ENCODE results near the gene LRRC9. TPM values are rescaled to one million over a fixed set of nuclear protein-coding genes. Genes with fewer than 3 reads are reported as not detected.

Gene LRRC9
- total and polyA plus RNA-seq, 11 donors, result 0.01 to 0.66 (median 0.48) TPM; not detected in 7

GRCh38 chr14:59913187-59913586, 6.8 kb upstream of the LRRC9 start:
- Histone ChIP-seq H3K27ac (no peak overlapping the region), H3K27me3 (peaks cover 0 to 39% (median 7%) of the 10 kb centered on the region in 9 donors), H3K36me3 (no peaks in the 10 kb centered on the region), H3K9me3 (no peaks in the 10 kb centered on the region), H3K4me1 (no peaks in the 10 kb centered on the region), H3K4me3 (no peak overlapping the region)
- no peak for DNase-seq
- no peak for TF ChIP-seq POLR2A (IDR thresholded peaks at IDR 0.05)
- TF ChIP-seq CTCF (IDR thresholded peaks at IDR 0.05), result no peak
- intact Hi-C loops (cut with DNase I), result no loop called here
- no peak for ATAC-seq
- 69 to 89% (median 82%) methylated on average over 1 of the region's 1 CpG for WGBS, 4 donors

- Histone ChIP-seq H3K4me1 (peaks cover 0 to 14% (median 8%) of the 10 kb centered on the region in 12 donors), H3K36me3 (no peaks in the 10 kb centered on the region), H3K27ac (no peak overlapping the region), H3K4me3 (peak overlapping the region in 11 of 12 donors; percentile 20 to 57 (median 49)), H3K27me3 (peaks cover 0 to 52% (median 8%) of the 10 kb centered on the region in 9 donors), H3K9me3 (no peaks in the 10 kb centered on the region)
- intact Hi-C loops (cut with DNase I), result no loop called here
- peak in 3 of 5 donors; percentile 9 to 26 (median 20) for DNase-seq
- ATAC-seq, result peak in 2 of 4 donors; percentile 59 to 61
- TF ChIP-seq CTCF (IDR thresholded peaks at IDR 0.05), result peak in 10 of 12 donors; percentile 16 to 55 (median 34)
- TF ChIP-seq POLR2A (IDR thresholded peaks at IDR 0.05), result no peak
- 1 to 4% (median 1%) methylated on average over 18 of the region's 18 CpGs for WGBS, 4 donors
These were observed 947 bp upstream of the LRRC9 start for GRCh38 chr14:59918824-59919569.

DNA sequence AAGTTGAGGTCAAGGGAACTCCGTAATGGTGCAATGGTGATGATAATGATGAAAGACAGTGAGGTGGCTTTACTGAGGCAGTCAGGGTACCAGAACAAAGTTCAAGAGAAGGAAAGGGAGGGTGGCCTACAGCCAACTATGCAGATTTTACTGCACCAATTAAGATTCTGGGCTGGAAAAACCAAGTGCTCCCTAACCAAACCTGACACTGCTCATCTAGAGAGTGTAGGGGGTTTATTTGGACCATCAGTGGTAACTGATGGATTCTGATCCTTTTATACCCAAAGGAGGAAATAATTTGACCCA, 387 bp downstream of the LRRC9 start:
- H3K4me1 ChIP-seq, result peaks cover 0 to 14% (median 8%) of the 10 kb centered on the region in 12 donors
- DNase-seq, result no peak
- H3K4me3 ChIP-seq, result no peak overlapping the region
- WGBS, 4 donors, result 38 to 100% (median 67%) methylated on average over 1 of the region's 1 CpG
- ATAC-seq, result no peak
- H3K36me3 ChIP-seq, result no peaks in the 10 kb centered on the region
- no peaks in the 10 kb centered on the region for H3K9me3 ChIP-seq
- H3K27ac ChIP-seq, result no peak overlapping the region
- peaks cover 0 to 47% (median 8%) of the 10 kb centered on the region in 9 donors for H3K27me3 ChIP-seq
- intact Hi-C loops (cut with DNase I), result loop anchor here in 1 of 10 donors (5.0 kb wide), 1 partner anchor 293 kb away; no protein-coding TSS in a partner anchor
- TF ChIP-seq CTCF (IDR thresholded peaks at IDR 0.05), result no peak
- TF ChIP-seq POLR2A (IDR thresholded peaks at IDR 0.05), result no peak

DNA sequence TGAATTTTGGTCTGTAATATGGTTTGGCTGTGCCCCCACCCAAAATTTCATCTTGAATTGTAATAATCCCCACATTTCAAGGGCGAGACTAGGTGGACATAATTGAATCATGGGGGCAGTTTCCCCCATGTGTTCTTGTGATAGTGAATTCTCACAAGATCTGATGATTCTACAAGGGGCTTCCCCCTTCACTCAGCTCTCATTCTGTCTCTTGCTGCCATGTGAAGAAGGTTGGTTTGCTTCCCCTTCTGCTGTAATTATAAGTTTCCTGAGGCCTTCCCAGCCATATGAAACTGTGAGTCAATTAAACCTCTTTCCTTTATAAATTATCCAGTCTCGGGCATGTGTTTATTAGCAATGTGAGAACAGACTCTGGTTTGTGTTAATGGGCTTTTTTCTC, 5.9 kb downstream of the LRRC9 start:
- ATAC-seq, result no peak
- H3K27ac ChIP-seq, result no peak overlapping the region
- intact Hi-C loops (cut with DNase I), result no loop called here
- TF ChIP-seq POLR2A (IDR thresholded peaks at IDR 0.05), result no peak
- no peak for TF ChIP-seq CTCF (IDR thresholded peaks at IDR 0.05)
- H3K4me1 ChIP-seq, result no peaks in the 10 kb centered on the region
- no peak for DNase-seq
- H3K36me3 ChIP-seq, result no peaks in the 10 kb centered on the region
- H3K4me3 ChIP-seq, result no peak overlapping the region
- H3K27me3 ChIP-seq, result peaks cover 0 to 4% (median 0%) of the 10 kb centered on the region in 9 donors
- no peaks in the 10 kb centered on the region for H3K9me3 ChIP-seq
- WGBS, 4 donors, result 68 to 75% (median 73%) methylated on average over 2 of the region's 2 CpGs

Measured in heart left ventricle (tissue), 16 donors.